Measurements from ENCODE around the gene AKR7A3.

DNA sequence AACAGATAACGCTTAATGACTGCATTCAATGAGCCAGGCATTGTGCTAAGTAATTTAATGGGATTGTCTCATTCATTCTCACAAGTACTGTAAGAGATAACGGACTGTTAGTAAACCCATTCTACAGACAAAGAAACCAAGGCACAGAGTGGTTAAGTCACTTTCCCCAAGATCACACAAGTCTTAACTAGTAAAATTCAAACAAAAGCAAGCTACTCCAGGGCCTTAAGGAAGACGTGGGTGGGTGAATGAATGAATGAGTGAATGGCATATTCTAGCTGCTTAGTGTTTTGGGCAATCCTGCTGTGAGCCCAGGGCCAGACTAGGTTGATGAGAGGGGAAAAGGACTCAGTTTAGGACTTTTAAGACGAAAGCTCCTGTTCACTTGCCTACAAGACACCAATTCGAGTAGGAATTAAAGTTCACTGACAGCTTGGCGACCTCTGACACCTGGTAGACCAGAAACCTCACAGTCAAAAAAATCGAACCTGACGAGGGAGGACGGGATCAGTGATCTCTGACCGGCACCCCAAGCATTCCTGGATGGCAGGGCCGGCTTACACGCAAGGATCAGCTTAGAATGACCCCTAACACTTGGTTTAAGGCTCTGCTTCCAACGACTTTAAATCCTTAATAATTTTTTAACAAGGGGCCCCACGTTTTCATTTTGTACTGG is 37.8 kb downstream of the AKR7A3 start:
- TF ChIP-seq EP300 (IDR thresholded peaks at IDR 0.05; ENCODE audit: borderline replicate concordance in 1 of 2, control insufficient read depth in 1 of 2, low read depth in 2 of 2, low read length in 2 of 2) (no peak), EZH2 (IDR thresholded peaks at IDR 0.05; ENCODE audit: borderline replicate concordance, control insufficient read depth, low read depth, low read length) (no peak), JUND (IDR thresholded peaks at IDR 0.05; ENCODE audit: low read depth, low read length) (no peak), LARP7 (IDR thresholded peaks at IDR 0.05) (no peak), CTCF (IDR thresholded peaks at IDR 0.05 in 2 of 3, conservative IDR thresholded peaks at IDR 0.05 in 1 of 3; ENCODE audit: control insufficient read depth in 2 of 3, extremely low read depth in 1 of 3, insufficient read depth in 1 of 3, low read depth in 3 of 3, low read length in 3 of 3) (no peak), TAF1 (IDR thresholded peaks at IDR 0.05; ENCODE audit: borderline replicate concordance, low read depth, low read length) (no peak), CHD4 (IDR thresholded peaks at IDR 0.05) (no peak), POLR2A (IDR thresholded peaks at IDR 0.05; ENCODE audit: low read depth, low read length) (no peak), PAX5 (IDR thresholded peaks at IDR 0.05; ENCODE audit: borderline replicate concordance, low read depth, low read length) (no peak), HSF1 (IDR thresholded peaks at IDR 0.05; ENCODE audit: low read depth, low read length) (no peak)
- TF ChIP-seq, protein P1, sequence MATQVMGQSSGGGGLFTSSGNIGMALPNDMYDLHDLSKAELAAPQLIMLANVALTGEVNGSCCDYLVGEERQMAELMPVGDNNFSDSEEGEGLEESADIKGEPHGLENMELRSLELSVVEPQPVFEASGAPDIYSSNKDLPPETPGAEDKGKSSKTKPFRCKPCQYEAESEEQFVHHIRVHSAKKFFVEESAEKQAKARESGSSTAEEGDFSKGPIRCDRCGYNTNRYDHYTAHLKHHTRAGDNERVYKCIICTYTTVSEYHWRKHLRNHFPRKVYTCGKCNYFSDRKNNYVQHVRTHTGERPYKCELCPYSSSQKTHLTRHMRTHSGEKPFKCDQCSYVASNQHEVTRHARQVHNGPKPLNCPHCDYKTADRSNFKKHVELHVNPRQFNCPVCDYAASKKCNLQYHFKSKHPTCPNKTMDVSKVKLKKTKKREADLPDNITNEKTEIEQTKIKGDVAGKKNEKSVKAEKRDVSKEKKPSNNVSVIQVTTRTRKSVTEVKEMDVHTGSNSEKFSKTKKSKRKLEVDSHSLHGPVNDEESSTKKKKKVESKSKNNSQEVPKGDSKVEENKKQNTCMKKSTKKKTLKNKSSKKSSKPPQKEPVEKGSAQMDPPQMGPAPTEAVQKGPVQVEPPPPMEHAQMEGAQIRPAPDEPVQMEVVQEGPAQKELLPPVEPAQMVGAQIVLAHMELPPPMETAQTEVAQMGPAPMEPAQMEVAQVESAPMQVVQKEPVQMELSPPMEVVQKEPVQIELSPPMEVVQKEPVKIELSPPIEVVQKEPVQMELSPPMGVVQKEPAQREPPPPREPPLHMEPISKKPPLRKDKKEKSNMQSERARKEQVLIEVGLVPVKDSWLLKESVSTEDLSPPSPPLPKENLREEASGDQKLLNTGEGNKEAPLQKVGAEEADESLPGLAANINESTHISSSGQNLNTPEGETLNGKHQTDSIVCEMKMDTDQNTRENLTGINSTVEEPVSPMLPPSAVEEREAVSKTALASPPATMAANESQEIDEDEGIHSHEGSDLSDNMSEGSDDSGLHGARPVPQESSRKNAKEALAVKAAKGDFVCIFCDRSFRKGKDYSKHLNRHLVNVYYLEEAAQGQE (IDR thresholded peaks at IDR 0.05; ENCODE audit: low read depth, low read length) = no peak
- TF ChIP-seq, protein P2, sequence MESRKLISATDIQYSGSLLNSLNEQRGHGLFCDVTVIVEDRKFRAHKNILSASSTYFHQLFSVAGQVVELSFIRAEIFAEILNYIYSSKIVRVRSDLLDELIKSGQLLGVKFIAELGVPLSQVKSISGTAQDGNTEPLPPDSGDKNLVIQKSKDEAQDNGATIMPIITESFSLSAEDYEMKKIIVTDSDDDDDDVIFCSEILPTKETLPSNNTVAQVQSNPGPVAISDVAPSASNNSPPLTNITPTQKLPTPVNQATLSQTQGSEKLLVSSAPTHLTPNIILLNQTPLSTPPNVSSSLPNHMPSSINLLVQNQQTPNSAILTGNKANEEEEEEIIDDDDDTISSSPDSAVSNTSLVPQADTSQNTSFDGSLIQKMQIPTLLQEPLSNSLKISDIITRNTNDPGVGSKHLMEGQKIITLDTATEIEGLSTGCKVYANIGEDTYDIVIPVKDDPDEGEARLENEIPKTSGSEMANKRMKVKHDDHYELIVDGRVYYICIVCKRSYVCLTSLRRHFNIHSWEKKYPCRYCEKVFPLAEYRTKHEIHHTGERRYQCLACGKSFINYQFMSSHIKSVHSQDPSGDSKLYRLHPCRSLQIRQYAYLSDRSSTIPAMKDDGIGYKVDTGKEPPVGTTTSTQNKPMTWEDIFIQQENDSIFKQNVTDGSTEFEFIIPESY (IDR thresholded peaks at IDR 0.05) = no peak
- TF ChIP-seq, protein P3, sequence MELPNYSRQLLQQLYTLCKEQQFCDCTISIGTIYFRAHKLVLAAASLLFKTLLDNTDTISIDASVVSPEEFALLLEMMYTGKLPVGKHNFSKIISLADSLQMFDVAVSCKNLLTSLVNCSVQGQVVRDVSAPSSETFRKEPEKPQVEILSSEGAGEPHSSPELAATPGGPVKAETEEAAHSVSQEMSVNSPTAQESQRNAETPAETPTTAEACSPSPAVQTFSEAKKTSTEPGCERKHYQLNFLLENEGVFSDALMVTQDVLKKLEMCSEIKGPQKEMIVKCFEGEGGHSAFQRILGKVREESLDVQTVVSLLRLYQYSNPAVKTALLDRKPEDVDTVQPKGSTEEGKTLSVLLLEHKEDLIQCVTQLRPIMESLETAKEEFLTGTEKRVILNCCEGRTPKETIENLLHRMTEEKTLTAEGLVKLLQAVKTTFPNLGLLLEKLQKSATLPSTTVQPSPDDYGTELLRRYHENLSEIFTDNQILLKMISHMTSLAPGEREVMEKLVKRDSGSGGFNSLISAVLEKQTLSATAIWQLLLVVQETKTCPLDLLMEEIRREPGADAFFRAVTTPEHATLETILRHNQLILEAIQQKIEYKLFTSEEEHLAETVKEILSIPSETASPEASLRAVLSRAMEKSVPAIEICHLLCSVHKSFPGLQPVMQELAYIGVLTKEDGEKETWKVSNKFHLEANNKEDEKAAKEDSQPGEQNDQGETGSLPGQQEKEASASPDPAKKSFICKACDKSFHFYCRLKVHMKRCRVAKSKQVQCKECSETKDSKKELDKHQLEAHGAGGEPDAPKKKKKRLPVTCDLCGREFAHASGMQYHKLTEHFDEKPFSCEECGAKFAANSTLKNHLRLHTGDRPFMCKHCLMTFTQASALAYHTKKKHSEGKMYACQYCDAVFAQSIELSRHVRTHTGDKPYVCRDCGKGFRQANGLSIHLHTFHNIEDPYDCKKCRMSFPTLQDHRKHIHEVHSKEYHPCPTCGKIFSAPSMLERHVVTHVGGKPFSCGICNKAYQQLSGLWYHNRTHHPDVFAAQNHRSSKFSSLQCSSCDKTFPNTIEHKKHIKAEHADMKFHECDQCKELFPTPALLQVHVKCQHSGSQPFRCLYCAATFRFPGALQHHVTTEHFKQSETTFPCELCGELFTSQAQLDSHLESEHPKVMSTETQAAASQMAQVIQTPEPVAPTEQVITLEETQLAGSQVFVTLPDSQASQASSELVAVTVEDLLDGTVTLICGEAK (IDR thresholded peaks at IDR 0.05; ENCODE audit: borderline replicate concordance) = no peak
- TF ChIP-seq, protein P4, sequence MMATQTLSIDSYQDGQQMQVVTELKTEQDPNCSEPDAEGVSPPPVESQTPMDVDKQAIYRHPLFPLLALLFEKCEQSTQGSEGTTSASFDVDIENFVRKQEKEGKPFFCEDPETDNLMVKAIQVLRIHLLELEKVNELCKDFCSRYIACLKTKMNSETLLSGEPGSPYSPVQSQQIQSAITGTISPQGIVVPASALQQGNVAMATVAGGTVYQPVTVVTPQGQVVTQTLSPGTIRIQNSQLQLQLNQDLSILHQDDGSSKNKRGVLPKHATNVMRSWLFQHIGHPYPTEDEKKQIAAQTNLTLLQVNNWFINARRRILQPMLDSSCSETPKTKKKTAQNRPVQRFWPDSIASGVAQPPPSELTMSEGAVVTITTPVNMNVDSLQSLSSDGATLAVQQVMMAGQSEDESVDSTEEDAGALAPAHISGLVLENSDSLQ (IDR thresholded peaks at IDR 0.05) = no peak

Data from GM12878 (cell line).